Ovary (tissue), 9 donors: ENCODE results near the gene MAGEB17. TPM values are rescaled to one million over a fixed set of nuclear protein-coding genes. Genes with fewer than 3 reads are reported as not detected.

ENCODE experiments used
- DNase-seq, 5 donors: peaks; one replicate each; pipeline ENCODE4 v3.0.0-alpha.2; 2019 to 2020
- H3K27ac ChIP-seq, 2 donors: fragments of 200-600 bp; one replicate each; pipeline versions ENCODE4 v1.5.1 to v1.8.0; 2019 to 2022
- H3K27me3 ChIP-seq: fragments of 200-600 bp; one replicate; pipeline ENCODE4 v1.8.0; 2022
- H3K36me3 ChIP-seq: fragments of 200-600 bp; sonication (generic); one replicate; pipeline ENCODE4 v1.5.1; 2019
- H3K4me1 ChIP-seq: one replicate; pipeline ENCODE4 v1.8.1; 2013; ENCODE audit warnings: mild to moderate bottlenecking, moderate library complexity; ENCODE audit not compliant: insufficient read depth
- H3K4me3 ChIP-seq: fragments of 200-600 bp; sonication (generic); one replicate; pipeline ENCODE4 v1.5.1; 2017
- H3K9me3 ChIP-seq, 2 donors: fragments of 200-600 bp in 1 of 2; sonication (generic) in 1 of 2; one replicate each; pipeline versions ENCODE4 v1.5.1 to v1.8.1; 2013 to 2019; ENCODE audit warnings: mild to moderate bottlenecking in 1 of 2, moderate library complexity in 1 of 2
- EP300 ChIP-seq: sonication (generic); formaldehyde crosslinking; IDR thresholded peaks from one replicate; pipeline ENCODE4 v1.6.1; 2017; ENCODE audit warnings: antibody characterized with exemption
- POLR2A ChIP-seq: fragments of 450-650 bp; IDR thresholded peaks from one replicate; pipeline ENCODE4 v1.6.1; 2017; ENCODE audit warnings: antibody characterized with exemption, mild to moderate bottlenecking, moderate library complexity
- WGBS, 3 donors: extraction: QIAGEN DNeasy Blood & Tissue Kit in 1 of 3; methylation state at CpG; one replicate each; pipeline versions ENCODE4 v1.1.5 to v1.1.7; 2013 to 2017; 5-methylcytosine and 5-hydroxymethylcytosine counted together
- intact Hi-C, 4 donors: fragments of 100-400 bp; cut with DNase I; formaldehyde crosslinking; loops; one replicate each; pipeline versions ENCODE4 v1.11.0 to v1.15.1; 2022 to 2023
- polyA plus RNA-seq, 2 donors: library from polyadenylated mRNA; stranded (reverse); fragments of 200-250 nt in 1 of 2; fragments of 350-450 nt in 1 of 2; fragmentation: Illumina TruSeq in 1 of 2; extraction: RNeasy Lipid Tissue Mini Kit (QIAGEN cat#74804) in 1 of 2; gene quantifications; one replicate each; pipeline ENCODE4 v1.2.3, GENCODE V29; 2013 to 2014
- total RNA-seq, 7 donors: library from RNA; depleted of rRNA in 2 of 7; stranded (reverse); fragments of >200 nt in 2 of 7; fragmentation: NEBNext Ultra II Directional in 3 of 7; extraction: Animal tissue kit (Norgen Biotek cat#: 25700) in 3 of 7; gene quantifications; one replicate each; pipeline versions ENCODE4 v1.1.0 to v1.2.4, GENCODE V29; 2016 to 2023
- TF ChIP-seq, protein P1 (sequence below), 3 donors: fragments of 450-650 bp in 2 of 3; fragments of 200-600 bp in 1 of 3; IDR thresholded peaks; one replicate each; pipeline versions ENCODE4 v1.5.1 to v1.8.0; 2016 to 2022; ENCODE audit warnings: antibody characterized with exemption in 3 of 3, mild to moderate bottlenecking in 1 of 3
- donor health status: DM: no; HTN: no; CAD: no; lungs with moderate emphysema.
- donor health status: DM: no; HTN: no; CAD: no.
- donor health status: Bipolar disorder and iron deficiency.
- donor health status: DM: yes; HTN: yes; CAD: no.
- donor health status: DM: no; HTN: no; CAD: no.
- donor health status: DM: yes; HTN: yes; CAD: no.

Gene MAGEB17
- total and polyA plus RNA-seq, 9 donors: 0.05 to 0.17 TPM; not detected in 7

GRCh38 chrX:16204538-16204937 is 37.3 kb downstream of the MAGEB17 start:
- Histone ChIP-seq H3K27ac (no peak overlapping the region), H3K27me3 (no peaks in the 10 kb centered on the region), H3K4me3 (no peak overlapping the region), H3K36me3 (no peaks in the 10 kb centered on the region), H3K9me3 (no peaks in the 10 kb centered on the region), H3K4me1 (no peaks in the 10 kb centered on the region)
- no peak for TF ChIP-seq EP300
- TF ChIP-seq, protein P1, sequence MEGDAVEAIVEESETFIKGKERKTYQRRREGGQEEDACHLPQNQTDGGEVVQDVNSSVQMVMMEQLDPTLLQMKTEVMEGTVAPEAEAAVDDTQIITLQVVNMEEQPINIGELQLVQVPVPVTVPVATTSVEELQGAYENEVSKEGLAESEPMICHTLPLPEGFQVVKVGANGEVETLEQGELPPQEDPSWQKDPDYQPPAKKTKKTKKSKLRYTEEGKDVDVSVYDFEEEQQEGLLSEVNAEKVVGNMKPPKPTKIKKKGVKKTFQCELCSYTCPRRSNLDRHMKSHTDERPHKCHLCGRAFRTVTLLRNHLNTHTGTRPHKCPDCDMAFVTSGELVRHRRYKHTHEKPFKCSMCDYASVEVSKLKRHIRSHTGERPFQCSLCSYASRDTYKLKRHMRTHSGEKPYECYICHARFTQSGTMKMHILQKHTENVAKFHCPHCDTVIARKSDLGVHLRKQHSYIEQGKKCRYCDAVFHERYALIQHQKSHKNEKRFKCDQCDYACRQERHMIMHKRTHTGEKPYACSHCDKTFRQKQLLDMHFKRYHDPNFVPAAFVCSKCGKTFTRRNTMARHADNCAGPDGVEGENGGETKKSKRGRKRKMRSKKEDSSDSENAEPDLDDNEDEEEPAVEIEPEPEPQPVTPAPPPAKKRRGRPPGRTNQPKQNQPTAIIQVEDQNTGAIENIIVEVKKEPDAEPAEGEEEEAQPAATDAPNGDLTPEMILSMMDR (IDR thresholded peaks at IDR 0.05): no peak
- TF ChIP-seq POLR2A: no peak
- no peak for DNase-seq
- 45 to 64% (median 53%) methylated on average over 3 of the region's 3 CpGs for WGBS, 3 donors
- intact Hi-C loops: no loop called here

GRCh38 chrX:16205840-16206239 is 38.6 kb downstream of the MAGEB17 start:
- no peak for DNase-seq
- Histone ChIP-seq H3K27ac (no peak overlapping the region), H3K27me3 (no peaks in the 10 kb centered on the region), H3K9me3 (no peaks in the 10 kb centered on the region), H3K4me3 (no peak overlapping the region), H3K4me1 (no peaks in the 10 kb centered on the region), H3K36me3 (no peaks in the 10 kb centered on the region)
- TF ChIP-seq POLR2A: no peak
- TF ChIP-seq, protein P1 (IDR thresholded peaks at IDR 0.05): no peak
- TF ChIP-seq EP300: no peak
- intact Hi-C loops: no loop called here
- 61 to 76% (median 74%) methylated on average over 3 of the region's 3 CpGs for WGBS, 3 donors

- no peak overlapping the region for H3K27ac ChIP-seq
- no peaks in the 10 kb centered on the region for H3K9me3 ChIP-seq
- H3K36me3 ChIP-seq: no peaks in the 10 kb centered on the region
- TF ChIP-seq EP300 (no peak), POLR2A (no peak)
- TF ChIP-seq, protein P1 (IDR thresholded peaks at IDR 0.05): no peak
- 45 to 53% (median 51%) methylated on average over 1 of the region's 1 CpG for WGBS, 3 donors
- H3K27me3 ChIP-seq: no peaks in the 10 kb centered on the region
- H3K4me1 ChIP-seq: no peaks in the 10 kb centered on the region
- no peak for DNase-seq
- H3K4me3 ChIP-seq: no peak overlapping the region
- intact Hi-C loops: no loop called here
Observed at GRCh38 chrX:16207634-16208033, 40.4 kb downstream of the MAGEB17 start.

DNA sequence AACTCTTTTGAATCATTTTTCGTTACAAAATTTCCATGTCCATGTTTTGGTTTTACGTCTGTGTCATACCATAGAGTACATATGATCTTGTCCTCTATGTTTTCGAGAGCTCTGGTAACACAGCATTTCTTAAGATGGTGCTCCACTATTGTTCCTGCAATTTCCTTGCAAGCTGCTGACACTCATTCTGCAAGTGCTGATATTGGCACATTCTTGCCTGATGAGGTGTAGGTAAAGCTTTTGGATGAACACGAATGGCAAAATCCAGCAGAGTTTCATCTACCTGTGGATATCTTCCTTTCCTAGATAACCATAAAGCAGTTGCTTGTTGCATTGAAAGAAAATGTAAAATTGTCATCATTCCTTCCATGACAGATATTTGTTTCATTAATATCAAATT is 41.3 kb downstream of the MAGEB17 start:
- Histone ChIP-seq H3K27ac (no peak overlapping the region), H3K27me3 (no peaks in the 10 kb centered on the region), H3K4me1 (no peaks in the 10 kb centered on the region), H3K36me3 (no peaks in the 10 kb centered on the region), H3K9me3 (no peaks in the 10 kb centered on the region), H3K4me3 (no peak overlapping the region)
- TF ChIP-seq POLR2A (no peak), EP300 (no peak)
- TF ChIP-seq, protein P1 (IDR thresholded peaks at IDR 0.05): no peak
- no peak for DNase-seq
- intact Hi-C loops: no loop called here
- 73 to 83% (median 80%) methylated on average over 4 of the region's 4 CpGs for WGBS, 3 donors

- Histone ChIP-seq H3K27ac (no peak overlapping the region), H3K4me3 (no peak overlapping the region), H3K9me3 (no peaks in the 10 kb centered on the region), H3K27me3 (no peaks in the 10 kb centered on the region), H3K4me1 (no peaks in the 10 kb centered on the region), H3K36me3 (no peaks in the 10 kb centered on the region)
- intact Hi-C loops: no loop called here
- no peak for DNase-seq
- WGBS, 3 donors: 76 to 82% (median 80%) methylated on average over 3 of the region's 3 CpGs
- TF ChIP-seq, protein P1 (IDR thresholded peaks at IDR 0.05): no peak
- TF ChIP-seq POLR2A (no peak), EP300 (no peak)
Observed at GRCh38 chrX:16210061-16210460, 42.8 kb downstream of the MAGEB17 start.
